Gastroesophageal sphincter (tissue), 3 donors: ENCODE data around the gene P3H1.

ENCODE experiments used
- CTCF ChIP-seq, 4 experiments: fragments of 200-600 bp in 2 of 4; fragments of 450-650 bp in 2 of 4; sonication (generic) in 1 of 4; IDR thresholded peaks; one replicate each; pipeline ENCODE4 v1.5.1; 2017 to 2019; ENCODE audit warnings: antibody characterized with exemption in 4 of 4, mild to moderate bottlenecking in 2 of 4, moderate library complexity in 2 of 4
- POLR2A ChIP-seq, 2 donors: fragments of 450-650 bp; IDR thresholded peaks; one replicate each; pipeline ENCODE4 v1.6.1; 2017; ENCODE audit warnings: antibody characterized with exemption in 2 of 2, mild to moderate bottlenecking in 2 of 2, moderate library complexity in 1 of 2

DNA sequence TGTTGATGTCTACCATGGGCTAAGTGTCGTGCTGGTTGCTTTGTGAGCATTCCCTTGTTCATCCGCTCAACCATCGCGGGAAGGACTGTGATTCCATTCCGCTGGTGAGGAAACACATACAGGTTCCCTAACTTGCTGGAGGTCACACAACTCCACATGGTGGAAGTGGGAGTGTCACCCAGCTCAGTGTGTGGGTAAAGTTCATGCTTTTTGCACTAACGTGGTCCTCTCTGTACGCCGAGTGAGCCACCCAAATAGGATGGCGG lies 22.7 kb downstream of the P3H1 start:
- TF ChIP-seq POLR2A (IDR thresholded peaks at IDR 0.05) = no peak
- TF ChIP-seq CTCF (IDR thresholded peaks at IDR 0.05) = no peak
